ENCODE results near the gene ABCC6.
"Not testable (repeated sequence)": the region's sequence is repeated elsewhere in the genome, so short reads cannot be mapped to it uniquely, and the experiment has no call there.

The ABCC6 gene

DNA sequence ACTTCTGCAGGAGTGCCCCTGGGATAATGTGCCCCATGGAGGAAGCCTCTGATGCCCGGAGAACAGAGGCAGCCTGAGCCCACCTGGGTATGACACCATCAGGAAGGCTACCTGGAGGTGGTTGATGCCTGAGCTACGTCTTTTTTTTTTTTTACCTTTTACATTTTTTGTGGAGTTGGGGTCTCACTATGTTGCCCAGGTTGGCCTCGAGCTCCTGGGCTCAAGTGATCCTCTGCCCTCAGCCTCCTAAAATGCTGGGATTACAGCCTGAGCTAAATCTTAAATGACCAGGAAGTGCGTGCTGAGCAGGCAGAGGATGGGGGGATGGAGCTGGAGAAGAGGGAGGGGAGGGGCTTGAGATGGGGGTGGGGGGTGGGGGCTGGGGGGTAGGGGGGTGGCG, 32.7 kb downstream of the ABCC6 start:
- no peak for DNase-seq (ENCODE audit: low read depth)

DNA sequence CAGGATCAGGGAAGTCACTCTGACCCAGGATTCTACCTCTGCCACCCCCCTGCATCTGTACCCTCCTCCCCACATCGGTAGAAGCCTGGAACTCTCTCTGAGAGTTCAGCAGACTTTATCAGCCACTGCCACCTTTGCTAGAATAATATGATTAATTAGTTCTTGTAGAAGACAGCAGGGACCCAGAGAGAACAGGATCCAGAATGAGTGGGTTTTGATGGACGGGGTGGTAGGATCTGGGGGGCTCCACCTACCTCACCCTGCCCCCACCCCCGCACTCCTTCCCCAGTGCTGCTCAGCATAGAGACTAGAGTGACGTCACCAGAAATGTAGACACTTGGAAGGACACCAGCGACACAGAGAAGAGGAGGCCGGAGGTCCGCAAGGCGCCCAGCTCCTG, 33.5 kb downstream of the ABCC6 start:
- no peak for DNase-seq (ENCODE audit: low read depth)

DNA sequence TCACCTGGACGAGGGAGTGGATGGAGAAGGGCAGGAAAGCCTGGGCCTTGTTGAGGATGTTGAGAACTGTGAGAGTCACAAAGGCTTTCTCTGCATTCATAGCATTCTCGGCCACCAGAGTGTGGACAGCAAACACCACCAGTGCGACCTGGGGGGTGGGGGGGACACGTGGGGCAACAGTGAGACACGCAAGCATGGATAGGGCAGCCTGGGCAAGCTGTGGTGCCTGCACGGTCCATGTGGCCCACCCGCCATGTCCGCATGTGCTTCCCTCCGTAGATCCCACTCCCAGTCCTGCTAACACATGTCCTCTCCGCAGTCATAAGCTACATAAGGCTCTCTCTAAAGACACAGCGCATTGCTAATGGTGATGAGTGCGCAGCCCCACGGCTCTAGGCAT, 34.5 kb downstream of the ABCC6 start:
- no peak for DNase-seq (ENCODE audit: low read depth)

DNA sequence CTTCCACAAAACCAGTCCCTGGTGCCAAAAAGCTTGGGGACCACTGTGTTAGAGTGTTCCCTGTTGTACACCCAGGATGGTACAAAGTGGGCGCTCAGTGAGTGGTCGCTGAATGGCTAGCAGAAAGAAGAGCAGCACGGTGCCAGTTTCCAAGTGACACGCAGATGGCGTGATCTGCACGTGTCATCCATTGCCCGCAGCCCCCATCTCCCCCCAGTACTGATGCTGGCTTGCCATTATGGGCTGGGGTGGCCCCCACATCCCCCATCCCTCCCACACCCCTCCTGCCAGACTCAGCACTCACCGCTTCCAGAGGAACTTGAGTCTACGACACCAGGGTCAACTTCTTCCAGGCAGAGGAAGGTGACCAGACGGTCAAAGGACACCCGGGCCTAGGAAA, 36.5 kb downstream of the ABCC6 start:
- no peak for DNase-seq (ENCODE audit: low read depth)

DNA sequence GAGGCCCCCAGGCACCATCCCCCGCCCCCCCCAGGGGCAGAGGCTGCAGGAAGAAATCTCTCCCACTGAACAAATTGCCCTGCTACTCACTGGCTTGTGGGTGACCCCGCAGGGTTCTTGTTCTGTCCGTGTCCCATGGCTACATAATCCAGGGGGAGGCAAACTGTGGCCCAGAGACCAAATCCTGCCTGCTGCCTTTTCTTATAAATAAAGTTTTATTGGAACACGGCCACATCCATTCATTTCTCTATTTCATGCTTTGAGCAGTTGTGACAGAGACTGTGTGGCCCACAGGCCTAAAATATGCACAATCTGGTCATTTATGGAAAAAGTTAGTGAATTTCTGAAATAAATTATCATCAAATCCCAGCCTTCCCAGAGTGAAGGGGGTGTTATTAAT, 38.2 kb downstream of the ABCC6 start:
- no peak for DNase-seq (ENCODE audit: low read depth)

DNA sequence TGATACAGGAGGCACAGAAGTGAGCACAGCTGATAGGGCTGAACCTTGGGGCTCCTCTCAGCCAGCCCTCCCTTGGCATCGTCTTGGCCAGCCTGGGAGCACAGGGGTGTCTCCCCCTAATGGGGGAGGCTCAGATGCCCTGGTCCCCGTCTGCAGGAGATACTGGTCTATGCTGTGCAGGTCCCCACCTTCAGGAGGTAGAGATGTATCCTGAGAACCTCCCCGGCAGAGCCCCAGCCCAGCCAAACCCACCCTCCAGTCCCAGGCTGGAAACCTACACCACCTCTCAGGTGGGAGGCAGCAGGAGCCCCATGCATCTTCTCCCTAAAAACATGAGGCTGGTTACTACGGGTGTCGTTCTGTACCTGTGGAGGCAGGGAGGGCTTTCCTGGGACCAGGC, 38.7 kb downstream of the ABCC6 start:
- DNase-seq (ENCODE audit: low read depth) = no peak

DNA sequence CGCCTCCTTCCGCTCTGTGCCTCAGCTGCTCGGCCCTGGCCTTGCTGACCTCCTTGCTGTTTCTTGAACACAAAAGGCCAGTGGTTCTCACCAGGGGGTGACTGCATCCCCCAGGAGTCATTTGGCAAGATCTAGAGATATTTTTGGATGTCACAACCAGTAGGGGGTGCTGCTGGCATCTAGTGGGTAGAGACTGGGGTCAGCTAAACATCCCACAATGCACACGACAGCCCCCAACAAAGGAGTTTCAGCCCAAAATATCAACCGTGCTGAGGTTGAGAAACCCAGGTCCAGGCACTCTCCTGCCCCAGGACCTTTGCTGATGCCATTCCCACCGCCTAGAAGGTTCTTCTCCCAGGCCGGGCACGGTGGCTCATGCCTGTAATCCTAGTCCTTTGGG, 39.7 kb downstream of the ABCC6 start:
- DNase-seq (ENCODE audit: low read depth) = no peak

DNA sequence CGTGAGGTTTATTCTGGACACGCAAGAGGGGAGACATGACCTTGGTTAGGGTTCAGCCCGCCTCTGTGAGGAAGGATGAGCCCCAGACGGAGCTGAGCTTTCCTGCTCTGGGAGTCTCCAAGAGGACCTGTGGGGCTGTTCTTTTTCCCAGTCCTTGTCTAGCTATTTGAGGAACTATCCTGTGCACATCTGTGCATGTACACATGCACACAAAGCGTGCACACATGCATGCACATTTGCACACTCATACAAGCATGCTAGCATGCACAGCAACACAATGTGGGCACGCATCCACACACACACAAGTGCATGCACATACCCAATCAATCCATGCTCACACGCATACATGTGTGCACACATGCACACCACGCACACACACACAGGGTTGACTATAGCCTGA, 40.4 kb downstream of the ABCC6 start:
- no peak for DNase-seq (ENCODE audit: low read depth)

DNA sequence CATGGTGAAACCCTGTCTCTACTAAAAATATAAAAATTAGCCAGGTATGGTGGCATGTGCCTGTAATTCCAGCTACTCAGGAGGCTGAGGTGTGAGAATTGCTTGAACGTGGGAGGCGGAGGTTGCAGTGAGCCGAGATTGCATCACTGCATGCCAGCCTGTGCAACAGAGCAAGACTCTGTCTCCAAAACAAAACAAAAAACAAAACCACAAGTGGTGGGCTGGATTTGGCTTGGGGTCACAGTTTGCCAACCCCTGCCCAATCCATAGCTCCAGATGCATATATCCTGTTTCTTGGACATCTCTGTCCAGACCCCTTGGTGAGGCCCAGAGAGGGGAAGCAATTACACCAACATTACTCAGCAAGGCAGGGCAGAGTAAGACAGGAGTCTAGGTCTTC, 41.5 kb downstream of the ABCC6 start:
- DNase-seq (ENCODE audit: low read depth) = not testable (repeated sequence)

DNA sequence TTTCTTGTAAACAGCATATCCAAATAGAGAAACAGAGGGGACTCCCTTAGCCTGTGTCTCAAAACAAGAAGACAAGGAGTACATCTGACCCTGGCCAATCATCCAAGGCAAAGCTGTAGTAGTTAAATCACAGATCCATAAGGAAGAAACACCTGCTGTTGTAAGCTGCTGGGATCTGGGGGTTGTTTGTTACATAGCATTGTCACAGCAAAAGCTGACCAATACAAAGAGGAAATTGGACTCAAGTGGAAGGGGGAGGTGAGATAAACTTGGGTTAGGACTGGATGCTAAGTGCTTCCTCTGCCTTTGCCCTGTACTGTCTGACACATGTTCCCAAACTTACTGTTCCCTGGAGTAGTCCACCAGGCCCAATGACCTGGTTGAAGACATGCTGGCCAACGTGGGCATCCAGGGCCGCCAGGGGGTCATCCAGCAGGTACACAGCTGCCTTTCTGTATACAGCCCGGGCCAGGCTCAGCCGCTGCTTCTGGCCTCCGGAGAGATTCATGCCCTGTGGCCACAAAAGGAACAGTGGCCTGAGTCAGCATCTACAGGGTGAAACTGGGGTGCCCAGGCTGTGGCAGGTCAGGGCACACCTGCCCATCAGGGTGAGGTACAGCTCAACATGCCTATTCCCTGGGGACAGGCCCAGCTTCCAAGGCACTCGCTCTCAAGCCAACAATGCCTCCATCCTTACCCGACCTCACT, 44.7 kb downstream of the ABCC6 start:
- no peak for DNase-seq (ENCODE audit: low read depth)

DNA sequence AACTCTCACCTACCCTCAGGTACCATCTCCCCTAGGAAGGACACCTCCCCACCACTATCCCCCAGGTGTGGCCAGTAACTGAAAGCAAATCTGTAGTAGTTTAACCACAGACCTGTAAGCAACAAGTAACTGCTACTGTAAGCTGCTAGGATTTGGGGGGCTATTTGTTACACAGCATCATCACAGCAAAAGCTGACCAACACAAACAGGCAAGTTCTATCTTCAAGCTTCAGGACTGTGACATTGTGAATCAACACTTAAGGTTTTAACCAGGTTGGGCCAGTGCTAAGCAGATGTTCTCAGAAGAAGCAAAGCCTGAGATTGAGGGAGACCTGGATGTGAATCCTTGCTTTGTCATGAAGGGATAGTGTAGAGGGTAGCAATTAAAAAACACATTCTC, 47.0 kb downstream of the ABCC6 start:
- no peak for DNase-seq (ENCODE audit: low read depth)

DNA sequence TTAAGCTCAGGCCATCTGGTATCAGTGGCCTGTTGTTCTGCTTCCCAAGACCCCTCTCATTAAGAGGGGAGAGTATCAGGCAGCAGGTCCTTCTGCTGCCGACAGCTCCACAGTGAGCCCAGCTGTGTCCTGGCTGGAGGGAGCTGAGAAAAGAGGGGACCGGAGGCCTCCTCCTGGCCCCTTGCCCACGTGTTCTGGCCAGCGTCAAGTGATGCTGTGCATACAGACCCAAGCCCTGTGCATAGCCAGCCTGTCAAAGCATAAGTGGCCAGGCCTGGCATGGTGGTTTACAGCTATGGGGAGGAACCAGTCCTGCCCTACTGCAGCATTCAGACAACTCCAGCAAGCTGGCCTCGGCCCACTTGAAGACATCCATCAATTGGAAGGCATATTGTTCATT, 48.0 kb downstream of the ABCC6 start:
- DNase-seq (ENCODE audit: low read depth) = no peak

DNA sequence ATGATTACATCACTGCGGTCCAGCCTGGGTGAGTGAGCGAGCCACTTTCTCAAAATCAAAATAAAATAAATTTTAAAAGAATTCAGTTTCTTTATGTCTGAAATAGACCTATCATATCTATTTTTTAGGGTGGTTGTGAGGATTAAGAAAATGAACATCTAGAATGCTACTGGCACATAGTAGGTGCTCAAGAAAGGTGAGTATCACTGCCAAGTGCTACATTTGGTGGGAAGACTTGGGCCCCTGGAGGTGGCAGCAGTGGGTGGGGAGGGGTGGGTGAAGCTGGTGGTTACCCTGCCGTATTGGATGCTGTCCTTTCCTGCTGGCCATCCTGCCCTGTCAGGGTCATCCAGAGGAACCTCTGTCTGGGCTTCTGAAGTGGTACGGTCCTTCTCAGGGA, 50.3 kb downstream of the ABCC6 start:
- no peak for DNase-seq (ENCODE audit: low read depth)

DNA sequence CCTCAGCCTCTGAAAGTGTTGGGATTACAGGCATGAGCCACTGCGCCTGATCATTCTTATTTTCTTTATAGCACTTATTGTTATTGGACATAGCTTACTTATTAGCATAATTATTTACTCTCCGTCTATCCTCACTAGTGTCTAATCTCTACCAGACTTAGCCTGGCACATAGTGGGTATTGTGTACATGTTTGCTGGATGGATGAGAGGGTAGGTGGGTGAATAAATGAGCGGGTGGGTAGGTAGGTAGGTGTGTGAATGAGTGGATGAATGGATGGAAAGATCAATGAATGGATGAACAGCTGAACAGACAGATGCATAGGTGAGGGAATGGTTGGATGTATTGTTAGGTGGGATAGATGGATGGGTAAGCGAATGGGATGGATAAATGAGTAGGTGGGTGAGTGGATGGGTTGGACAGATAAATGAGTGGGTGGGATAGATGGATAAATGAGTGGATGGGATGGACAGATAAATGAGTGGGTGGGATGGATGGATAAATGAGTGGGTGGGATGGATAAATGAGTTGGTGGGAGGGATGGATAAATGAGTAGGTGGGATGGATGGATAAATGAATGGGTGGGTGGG, 51.9 kb downstream of the ABCC6 start:
- DNase-seq (ENCODE audit: low read depth) = no peak

DNA sequence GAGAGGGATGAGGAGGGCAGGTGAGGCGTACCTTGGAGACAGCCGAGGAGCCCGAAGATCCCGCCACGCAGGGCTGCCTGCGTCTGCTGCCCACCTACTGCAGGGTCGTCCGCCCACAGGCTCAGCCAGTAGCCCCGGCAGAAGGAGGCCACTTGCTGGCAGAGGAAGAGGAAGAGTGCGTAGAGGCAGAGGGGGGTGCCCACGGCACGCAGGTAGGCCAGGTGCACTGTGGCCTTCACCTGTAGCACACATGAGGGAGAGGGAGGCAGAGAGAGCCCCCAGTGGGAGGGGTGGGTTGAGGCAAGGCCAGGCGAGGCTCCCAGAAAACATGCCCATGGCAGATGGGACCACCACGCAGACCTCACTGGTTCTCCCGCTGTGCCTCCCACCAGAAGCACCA, 53.7 kb downstream of the ABCC6 start:
- DNase-seq (ENCODE audit: low read depth) = no peak

DNA sequence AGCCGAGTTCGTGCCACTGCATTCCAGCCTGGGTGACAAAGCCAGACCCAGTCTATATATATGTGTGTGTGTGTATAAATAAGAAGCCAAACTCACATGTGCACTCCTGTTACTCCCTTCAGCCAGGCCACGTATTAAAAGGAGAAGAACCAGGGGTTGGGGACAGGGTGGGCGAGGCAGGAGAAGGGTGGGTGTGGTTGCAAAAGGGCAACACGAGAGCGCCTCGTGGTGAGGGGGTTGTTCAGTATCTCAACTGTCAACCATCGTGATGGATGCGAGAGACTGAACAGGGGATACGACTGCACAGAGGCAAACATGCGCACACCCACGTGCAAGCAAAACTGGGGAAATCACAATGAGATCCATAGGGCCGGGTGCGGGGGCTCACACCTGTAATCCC, 54.9 kb downstream of the ABCC6 start:
- DNase-seq (ENCODE audit: low read depth) = no peak

DNA sequence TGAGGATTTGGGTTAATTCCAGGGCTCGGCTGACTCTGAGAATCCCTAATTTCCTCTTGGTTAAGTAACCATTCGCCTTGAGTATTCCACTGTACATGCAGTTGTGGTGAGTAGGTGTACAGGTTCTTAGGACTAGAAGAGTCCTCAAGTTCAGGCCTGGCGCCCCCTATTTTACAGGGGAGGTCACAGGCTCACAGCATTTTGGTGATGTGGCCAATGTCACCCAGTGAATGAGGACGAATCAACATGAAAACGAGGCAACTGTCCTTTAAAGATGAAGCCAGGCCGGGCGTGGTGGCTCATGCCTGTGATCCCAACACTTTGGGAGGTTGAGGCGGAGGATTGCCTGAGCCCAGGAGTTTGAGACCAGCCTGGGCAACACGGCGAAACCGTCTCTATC, 55.4 kb downstream of the ABCC6 start:
- DNase-seq (ENCODE audit: low read depth) = no peak

DNA sequence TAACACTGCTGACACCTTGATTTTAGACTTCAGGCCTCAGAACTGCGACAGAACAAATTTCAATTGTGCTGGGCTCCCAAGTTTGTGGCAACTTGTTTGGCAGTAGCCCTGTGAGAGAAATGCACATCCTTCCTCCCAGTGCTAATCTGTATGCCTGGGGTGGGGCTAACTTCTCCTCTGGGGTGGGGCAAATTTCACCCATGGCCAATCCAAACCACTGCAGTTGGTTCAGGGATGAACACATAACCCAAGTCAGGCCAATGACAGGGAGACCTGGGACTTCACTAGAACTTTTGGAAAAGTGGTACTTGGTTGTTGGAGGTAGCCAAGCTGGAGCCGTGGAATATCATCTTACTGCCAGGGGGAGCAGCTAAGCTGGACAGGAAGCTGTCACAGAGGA, 56.3 kb downstream of the ABCC6 start:
- no peak for DNase-seq (ENCODE audit: low read depth)

DNA sequence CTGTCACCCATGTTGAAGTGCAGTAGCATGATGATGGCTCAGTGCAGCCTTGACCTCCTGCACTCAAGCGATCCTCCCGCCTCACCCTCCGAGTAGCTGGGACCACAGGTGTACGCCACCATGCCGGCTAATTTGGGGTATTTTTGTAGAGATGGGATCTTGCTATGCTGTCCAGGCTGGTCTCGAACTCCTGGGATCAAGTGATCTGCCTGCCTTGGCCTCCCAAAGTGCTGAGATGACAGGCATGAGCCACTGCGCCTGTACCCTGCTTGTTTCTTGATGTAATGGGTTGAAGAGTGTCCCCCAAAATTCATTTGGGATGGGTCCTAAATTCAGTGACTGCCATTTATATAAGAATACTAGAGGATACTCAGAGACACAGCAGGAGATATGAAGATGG, 57.2 kb downstream of the ABCC6 start:
- DNase-seq (ENCODE audit: low read depth) = no peak

DNA sequence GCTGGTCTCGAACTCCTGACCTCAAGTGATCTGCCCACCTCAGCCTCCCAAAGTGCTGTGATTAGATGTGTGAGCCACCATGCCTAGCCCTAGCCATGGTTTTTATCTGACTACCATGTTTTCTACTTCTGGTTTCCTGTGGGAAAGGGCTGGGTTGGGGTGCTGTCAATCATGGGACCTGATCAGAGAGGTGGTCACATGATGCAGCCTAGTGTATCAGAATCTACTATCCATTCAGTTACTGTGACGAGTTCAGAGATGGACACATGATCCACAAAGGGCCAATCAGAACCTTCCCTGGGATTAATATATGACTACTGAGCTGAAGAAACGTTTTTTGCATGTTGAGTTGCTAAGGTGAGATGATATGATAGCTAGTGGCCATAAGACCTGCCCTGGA, 59.1 kb downstream of the ABCC6 start:
- DNase-seq (ENCODE audit: low read depth) = no peak

DNA sequence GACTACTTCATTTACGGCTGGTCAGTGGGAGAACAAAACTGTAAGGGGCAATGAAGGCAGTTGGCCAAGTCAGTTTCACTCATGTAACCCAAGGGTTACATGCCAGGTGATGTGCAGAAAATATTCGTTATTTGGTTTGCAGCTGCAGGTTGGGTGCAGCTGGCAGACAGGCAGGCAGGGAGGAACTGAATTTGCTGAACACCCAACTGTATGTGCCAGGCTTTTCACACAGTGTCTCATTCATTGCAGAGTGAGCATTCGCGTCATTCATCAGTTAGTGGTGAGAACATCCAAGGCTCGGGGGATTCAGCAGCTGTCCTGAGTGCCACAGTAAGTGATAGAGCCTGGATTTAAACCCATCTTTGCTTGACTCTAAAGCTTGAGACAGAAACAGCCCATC, 59.7 kb downstream of the ABCC6 start:
- DNase-seq (ENCODE audit: low read depth) = no peak

DNA sequence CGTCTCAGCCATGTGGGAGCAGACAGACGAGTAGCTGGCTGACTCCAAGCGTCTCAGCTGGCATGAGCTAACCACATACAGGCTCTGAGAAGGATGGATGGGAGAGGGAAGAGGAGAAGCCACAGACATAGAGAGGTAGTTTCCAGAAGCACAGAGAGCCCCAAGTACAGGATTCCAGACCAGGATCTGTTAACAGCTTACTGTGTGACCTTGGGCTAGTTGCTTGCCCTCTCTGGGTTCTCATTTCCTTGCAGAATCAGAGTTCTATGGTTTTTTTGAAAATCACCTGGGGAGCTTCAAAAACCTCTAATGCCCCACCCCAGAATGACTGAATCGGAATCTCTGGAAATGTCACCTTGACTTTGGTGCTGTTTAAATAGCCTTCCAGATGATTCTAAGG, 60.2 kb downstream of the ABCC6 start:
- DNase-seq (ENCODE audit: low read depth) = no peak

DNA sequence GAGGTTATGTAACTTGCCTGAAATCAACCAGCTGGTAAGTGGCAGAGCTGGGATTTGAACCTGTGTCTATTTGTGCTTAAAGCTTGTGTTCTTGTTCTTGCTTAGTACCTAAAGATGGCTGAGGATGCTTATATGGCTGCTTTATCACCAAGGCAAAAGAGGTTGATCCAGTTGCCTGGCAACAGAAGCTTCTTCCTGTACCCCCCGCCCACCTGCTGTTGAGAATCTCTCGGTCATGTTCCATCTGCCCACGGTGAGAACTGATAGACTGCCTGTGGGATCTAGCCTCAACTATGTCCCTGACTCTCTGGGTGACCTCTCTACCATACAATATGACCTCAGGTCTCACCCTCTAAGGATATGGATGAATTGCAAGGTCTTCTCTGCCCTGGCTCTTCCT, 60.7 kb downstream of the ABCC6 start:
- DNase-seq (ENCODE audit: low read depth) = no peak

DNA sequence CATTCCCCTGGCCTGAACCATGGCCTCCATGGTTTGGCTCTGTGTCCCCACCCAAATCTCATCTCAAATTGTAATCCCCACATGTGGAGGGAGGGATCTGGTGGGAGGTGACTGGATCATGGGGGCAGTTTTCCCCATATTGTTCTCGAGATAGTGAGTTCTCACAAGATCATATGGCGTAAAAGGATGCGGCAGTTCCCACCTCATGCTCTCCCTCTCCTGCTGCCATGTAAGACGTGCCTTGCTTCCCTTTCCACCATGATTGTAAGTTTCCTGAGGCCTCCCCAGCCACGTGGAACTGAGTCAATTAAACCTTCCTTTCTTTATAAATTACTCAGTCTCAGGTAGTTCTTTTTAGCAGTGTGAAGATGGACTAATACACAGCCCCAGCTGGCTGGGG, 61.5 kb downstream of the ABCC6 start:
- not testable (repeated sequence) for DNase-seq (ENCODE audit: low read depth)

Data from T-helper 22 cell (primary cell).